ENCODE data around the gene XYLT1. TPM values are rescaled to one million over a fixed set of nuclear protein-coding genes. Genes with fewer than 3 reads are reported as not detected.
A peak's percentile ranks its signal among the peaks of the same experiment; 100 is the strongest.

XYLT1 gene
- total RNA-seq, 1 donor from 2014 or later = 14.7 TPM

DNA sequence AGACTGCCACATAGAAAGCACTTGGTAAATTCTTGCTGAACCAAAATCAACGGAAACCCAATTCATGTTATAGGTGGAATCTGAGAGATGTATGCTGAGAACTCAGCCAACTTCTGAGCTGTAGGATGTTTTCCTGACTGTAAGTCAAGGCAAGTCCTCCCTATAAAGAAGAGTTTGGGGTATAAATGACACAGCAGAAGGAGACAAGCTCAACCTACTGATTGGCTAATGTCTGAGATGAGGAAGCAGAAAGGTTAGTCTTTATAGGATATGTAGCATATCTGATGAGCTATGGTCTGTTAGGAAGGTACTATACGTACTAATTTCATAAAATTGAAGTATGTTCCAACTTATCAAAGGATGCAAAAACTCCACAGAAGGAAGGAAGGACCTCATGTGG is 99.5 kb downstream of the XYLT1 start:
- DNase-seq = no peak

DNA sequence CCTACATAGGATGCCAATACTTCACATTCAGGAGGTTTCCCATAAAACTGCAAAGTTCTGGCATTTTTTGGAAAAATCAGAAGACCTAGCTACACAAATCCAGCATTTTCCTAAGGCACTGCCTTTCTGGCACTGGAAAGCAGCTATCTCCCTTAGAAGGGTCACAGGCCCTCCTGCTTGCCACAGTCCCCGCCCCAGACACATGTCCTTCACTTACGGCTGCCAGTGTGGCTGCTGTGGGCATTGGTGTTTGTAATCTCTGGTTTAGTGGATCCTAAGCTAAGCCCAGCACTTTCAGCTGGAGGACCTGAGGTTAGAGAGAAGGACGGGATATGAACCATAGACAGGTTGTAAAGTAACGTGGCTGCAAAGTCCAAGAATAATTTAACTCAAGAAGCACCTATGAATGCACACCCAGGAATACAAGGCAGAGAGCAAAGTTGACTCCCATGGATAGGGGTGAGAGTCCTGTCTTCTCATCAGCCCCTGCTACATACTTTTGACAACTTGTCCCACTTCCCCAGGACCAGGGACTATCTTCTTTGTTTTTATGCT is 100.0 kb downstream of the XYLT1 start:
- no peak for DNase-seq

DNA sequence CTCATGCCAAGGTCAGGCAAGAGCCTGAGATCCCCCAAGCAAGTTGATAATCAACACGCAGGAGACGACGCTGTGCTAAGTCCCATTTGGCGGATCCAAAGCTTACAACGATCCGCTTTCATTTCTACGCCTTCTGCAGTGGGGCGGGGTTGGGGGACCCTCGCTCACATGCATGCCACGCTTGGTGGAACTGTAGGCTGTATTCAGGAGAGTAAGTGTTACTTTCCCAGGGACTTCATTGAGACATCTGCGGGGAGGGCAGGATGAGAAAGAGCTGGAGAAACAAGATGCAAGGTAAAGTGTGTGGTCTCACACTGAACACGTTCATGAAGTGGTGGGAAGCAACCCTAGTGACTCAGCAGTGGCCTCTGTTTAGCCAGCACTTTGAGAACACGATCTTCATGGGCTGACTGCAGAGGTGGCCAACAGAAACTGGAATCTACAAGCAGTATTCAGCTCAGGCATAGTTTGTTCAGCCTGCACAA is 100.5 kb downstream of the XYLT1 start:
- no peak for DNase-seq

DNA sequence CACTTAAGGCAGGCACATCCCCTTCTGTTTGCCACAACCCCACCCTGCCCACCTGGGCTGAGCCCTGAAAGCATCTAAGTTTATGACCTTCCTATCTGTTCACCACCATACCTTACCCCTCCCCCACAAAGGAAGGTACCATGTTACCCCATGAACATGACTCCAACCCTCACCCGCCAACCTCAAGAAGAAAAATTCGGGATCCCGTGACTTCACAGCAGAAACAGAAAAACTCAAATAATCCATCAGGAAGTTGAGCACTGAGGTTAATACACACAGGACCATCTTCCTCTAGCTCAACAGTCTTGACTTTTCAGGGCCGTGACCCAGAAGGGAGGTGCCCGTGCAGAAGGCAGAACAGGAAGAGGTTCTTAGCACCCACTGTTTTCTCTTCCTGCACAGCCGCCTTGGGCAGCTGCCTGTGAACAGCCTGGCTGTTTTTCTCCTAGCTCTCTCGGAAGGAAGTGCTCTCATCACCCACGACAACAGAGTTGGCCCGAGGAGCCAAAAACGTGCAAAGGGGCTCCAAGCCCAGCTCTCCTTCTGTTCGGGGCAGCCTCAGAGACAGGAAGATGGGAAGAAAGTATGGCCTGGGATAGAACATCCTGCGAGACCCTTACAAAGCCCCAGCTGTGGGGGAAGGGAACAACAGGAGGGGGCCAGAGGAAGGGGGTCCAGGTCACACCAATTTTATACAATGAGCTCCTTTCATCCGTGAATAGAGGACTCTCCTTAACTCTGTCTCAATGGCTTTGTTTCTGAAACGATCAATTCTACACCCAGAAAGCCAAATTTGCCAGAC is 101.1 kb downstream of the XYLT1 start:
- no peak for DNase-seq

DNA sequence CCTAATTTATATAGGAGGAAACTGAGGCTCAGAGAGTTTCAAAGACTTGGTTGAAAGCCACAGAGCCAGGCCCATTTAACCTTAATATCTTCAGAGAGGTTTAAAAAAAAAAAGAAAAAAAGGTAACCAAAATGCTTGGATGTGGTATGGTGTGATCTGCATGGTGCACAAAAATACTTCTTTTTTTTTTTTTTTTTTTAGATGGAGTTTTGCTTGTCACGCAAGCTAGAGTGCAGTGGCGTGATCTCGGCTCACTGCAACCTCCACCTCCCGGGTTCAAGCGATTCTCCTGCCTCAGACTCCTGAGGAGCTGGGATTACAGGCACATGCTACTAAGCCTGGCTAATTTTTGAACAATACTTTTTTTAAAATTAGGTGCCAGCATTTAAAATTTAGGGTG is 101.8 kb downstream of the XYLT1 start:
- DNase-seq = no peak

DNA sequence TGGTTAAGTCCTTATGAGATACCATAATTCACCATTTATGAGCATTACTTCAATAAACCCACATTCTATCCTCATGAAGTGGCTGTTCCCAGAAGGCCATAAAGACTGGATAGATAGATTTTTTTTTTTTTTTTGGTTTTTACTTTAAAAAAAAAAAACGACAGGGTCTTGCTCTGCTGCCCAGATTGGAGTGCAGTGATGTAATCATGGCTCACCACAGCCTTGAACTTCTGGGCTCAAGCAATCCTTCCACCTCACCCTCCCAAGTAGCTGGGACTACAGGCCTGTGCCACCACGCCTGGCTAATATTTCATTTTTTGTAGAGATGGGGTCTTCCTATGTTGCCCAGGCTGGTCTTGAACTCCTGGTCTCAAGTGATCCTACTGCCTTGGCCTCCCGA is 102.3 kb downstream of the XYLT1 start:
- DNase-seq = no peak

DNA sequence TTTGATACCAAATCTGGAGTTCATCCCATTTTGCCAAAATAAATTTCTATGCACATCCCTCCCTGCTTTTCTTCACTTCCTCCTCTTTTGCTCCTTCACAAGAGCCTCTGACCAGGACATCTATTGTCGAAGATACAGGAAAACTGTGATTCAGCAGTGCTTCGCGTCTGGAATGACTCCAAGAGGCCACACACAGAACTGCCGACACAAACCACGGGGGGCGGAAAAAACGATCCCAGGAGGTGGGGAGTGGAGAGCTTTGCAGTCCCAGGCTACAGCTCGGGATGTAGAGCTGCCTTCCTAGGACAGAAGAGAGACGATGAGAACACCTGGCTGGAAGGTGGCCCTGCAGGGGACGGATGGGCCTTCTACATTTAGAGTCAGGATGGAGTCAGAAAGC is 102.8 kb downstream of the XYLT1 start:
- no peak for DNase-seq

DNA sequence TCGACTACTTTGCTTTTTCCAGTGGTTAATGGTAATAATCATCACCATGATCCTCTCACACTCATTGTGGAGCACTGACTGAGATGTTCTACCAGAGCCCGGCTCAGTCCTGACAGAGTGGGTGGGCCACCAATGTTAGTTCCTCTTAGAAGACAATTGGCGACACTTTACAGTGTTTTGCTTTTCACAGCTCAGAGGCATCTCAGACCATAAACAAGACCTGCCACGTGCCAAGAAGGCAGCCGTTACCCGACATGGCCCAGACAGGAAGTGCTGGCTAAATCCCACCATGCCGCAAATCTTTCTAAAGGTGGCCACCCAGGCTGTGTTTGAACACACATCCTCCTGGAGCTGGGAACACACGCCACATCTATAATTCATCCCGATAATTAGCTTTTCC is 103.7 kb downstream of the XYLT1 start:
- DNase-seq = no peak

DNA sequence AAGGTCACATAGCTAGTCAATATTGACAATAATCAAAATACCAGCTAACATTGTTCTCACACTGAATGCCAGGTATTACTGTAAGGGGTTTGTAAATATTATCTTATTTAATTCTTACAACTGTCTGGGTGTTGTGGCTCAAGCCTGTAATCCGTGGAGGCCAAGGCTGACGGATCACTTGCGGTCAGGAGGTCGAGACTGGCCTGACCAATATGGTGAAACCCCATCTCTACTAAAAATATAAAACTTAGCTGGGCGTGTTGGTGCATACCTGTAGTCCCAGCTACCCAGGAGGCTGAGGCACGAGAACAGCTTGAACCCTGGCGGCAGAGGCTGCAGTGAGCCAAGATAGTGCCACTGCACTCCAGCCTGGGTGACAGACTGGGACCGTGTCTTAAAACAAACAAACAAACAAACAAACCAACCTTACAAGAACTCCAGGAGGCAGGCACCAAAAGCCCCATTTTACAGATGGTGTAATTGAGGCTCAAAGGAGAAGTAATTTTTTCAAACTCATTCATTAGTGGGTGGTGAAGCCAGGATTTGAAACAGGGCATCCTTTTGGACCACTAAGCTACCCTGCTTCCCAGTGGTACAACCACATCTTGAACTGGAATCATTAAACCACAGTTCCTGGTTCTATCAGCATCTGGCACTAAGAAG is 104.3 kb downstream of the XYLT1 start:
- DNase-seq = no peak

DNA sequence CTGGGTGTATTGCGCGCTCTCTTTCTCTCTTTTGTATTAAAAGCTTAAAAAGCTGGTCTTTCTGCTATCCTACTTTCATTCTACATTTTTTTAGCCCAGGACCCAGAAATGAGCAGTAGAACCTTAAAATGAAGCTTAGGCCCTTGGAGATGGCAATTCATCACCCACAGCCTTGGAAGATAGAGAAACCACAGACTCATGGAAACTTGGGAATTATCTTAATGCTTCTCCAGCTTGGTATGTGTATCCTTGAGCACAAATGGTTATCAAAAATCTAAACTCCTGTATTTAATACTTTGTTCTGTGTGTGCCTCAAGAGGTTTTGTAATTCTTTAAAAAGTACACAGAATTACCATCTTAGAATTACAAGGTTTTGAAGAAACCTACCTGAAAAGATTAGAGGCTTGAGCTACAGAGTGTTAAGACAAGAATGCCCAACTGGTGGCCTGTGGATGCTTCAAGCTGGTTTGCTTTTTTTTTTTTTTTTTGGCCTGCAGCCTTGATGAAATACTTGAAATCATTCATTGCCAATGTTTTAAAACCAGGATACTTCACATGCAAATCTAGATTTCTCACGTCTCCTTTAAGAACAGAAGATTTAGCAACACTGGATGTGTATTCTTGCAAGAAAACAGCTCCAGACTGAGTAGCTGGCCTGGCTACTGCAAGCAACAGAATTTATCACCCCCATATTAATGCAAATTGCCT is 105.0 kb downstream of the XYLT1 start:
- DNase-seq = no peak

DNA sequence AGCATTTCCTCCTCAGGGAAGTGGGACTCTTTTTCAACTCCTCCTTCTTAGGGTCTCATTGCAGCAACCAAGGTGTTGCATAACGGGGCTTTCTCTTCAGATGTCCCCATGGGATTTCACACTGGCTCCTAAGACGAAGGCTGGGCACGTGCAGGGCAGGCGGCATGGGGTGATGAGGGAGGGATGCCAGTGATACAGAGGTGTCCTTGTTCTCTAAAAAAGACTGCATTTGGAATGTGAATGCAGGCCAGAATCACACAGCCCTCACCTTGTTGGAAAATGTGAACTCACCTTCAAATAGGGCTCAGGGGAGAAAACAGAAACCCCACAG is 105.6 kb downstream of the XYLT1 start:
- DNase-seq = no peak

DNA sequence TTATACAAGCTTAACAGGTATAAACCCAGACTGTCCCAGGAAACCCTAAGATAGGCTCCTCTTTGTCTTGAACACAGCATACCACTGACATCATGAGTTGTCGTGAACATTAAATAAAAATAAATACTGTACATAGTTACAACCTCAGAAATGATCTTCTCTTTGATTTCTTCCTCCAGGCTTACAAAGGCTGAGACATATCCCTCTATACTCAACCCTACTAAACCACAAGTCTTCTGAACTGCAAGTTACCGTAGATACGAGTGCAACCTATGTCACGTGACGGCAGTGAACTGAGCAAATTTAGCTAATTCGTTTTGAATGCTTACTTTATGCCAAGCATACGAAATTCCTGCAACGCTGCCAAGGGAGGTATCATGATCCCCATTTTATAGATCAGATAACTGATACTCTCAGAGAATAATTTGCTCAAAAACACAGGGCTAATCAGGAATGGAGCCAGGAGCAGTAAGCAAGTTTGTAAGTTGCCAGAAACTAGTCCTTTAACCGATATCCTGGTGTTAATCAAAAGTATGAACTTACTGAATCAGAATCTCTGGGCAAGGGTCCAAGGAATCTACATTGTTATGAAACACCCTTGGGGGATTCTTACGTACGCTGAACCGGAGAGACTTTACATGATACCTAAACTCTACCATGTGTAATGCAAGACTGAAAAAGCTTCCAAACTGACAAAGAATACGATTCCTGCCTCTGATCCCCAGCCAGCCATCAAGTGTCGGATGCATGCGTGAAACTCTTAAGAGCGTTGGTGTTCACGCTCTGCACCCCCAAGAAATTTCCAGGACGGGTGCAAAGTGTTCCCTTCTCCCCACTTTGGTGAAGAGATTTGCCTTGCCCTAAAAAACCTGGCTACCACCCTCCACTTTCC is 106.2 kb downstream of the XYLT1 start:
- peak; percentile 78 for DNase-seq

DNA sequence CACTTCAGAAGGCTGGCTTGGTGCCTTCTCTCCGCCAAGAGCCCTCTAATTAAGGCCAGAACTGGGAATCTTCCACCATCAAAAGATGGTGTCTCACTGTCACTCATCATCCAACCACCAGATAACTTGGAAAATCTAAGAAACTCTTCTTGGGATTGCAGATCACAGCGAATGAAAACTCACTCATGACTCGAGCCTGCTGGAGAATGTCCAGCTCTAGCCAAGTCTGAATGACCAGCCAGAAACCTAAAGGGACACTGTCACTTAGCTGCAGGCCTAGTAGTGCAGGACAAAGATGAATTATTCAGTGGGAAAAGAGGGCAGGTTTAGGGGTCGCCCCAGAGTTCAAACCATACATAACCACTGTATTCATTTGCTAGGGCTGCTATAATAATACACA is 107.8 kb downstream of the XYLT1 start:
- DNase-seq = no peak

DNA sequence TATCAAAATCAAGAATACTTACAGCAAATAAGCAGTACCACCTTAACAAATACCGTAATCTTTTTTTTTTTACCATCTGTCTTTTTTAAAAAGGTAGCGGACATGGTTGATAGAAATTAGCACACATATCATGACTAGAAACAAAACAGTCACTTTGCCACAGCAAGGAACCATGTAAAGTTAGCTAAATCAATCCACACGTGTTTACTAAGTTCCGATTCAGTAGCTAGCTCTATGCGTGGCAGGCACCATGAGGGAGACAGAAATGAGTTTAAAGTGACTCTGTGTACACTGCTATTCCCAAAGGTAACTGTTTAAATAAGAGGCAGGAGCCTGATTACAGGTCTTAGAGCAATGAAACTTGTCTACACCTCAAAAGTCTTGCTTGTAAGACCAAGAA is 108.6 kb downstream of the XYLT1 start:
- no peak for DNase-seq

DNA sequence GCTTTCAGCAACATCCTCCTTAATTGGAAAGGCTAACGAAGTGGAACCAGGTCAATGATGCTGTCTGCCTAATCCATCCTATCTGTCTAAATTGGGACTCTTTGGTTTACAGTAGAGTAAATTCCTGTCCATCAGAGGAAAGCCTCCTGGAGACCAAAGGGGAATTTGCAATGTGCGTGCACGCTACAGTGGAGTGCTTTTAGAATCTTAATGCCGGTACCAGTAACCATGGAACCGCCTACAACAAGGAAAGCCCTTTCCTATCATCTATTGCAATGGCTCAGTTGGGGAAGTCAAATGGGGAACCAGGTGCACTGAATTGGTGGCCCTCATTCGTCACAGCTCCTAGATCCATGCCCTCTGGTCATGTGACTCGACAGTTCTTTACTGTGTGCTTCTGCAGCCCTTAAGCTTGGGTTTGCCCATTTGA is 110.1 kb downstream of the XYLT1 start:
- DNase-seq = no peak

DNA sequence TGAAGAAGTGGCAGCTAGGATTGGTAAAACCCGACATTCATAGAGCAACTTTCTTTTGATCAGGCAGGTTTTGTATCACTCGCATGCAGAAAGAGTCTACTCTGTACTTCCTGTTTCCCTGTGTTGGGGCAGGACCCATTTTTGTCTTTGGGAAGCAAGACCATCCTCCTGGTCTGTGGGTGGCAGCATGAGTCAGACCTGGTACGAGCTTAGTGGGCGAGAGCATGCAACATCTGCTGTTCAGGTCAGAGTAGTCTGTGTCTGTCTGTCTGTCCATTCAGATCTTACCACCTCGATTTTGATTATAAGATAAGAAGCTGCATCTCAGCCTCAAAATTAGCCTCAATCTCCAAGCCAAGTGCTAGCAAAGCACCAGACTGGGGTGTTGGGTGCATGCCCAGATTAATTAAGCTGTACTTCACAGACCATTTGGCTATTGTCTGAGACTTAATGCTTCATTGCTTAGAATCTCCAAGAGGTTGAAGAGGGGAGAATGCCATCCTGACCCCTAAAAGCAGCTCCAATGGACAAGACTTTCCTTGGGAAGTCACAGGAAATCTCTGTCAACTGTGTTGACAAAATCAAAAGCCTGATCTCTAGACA is 110.9 kb downstream of the XYLT1 start:
- no peak for DNase-seq

DNA sequence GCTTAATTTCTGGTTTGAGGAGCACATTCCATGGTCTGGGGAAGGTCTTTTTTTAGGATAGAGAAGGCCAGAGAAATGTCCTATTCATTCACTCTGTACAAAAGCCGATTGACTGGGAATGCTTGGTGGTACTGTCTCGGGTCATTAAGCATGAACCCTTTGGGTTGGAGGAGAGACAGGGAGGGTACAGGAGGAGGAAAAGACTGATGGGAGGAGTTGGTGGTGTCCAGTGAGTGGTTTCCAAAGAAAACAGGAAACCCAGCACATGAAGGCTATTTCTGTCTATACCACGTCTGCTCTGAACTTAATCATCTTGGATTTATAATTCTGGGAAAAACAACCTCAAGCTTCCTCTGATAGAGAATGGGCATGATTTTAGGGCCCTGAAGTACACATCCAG is 111.9 kb downstream of the XYLT1 start:
- no peak for DNase-seq

DNA sequence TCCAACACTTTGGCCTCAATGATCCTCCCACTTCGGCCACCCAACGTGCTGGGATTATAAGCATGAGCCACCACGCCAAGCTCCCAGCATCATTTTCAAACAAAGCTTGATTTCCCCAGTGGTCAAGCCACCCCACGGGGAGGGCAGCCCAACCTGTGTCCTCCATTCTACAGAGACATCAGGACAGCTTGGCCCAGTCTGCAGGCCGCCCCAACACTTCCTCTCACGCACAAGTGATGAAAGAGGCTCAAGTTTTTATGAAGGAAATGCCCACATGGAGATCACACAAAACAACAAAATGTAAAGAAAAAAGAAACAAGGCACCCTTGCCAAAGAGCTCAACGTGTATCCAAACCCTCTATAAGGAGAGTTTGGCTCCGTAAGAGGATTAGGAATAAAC is 112.4 kb downstream of the XYLT1 start:
- no peak for DNase-seq

DNA sequence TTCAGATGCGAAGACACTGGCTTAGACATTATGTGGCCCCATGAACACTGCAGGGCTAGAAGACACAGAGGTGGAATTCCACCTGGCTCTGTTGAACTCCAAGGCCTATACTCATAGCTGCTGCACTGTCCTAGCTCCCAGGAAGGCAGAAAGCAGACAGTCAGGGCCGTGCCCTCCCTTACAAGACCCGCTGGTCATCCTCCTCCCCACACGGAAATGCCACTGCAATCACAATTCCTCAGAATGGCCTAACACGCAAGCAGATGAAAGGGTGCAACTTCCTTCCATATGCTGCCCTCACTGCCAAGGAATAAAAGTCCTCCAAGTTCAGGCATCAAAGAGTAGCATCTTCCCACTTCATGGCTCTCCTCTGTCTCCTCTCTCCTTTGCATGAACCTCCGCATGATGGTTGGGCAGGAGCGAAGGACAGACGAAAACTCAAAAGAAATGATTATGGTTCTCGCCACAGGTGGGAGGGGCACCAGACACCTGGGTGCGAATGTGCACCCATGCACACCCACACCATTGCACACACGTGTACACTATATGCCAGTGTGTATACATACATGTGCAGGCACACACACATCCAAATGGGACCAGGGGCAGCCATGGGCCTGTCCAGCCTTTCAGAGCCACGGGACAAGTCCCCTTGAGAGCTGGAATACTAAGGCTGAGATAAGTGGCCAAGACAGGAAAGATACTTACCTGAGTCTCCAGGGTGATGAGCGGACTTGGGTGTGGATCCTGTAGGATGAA is 113.3 kb downstream of the XYLT1 start:
- no peak for DNase-seq

DNA sequence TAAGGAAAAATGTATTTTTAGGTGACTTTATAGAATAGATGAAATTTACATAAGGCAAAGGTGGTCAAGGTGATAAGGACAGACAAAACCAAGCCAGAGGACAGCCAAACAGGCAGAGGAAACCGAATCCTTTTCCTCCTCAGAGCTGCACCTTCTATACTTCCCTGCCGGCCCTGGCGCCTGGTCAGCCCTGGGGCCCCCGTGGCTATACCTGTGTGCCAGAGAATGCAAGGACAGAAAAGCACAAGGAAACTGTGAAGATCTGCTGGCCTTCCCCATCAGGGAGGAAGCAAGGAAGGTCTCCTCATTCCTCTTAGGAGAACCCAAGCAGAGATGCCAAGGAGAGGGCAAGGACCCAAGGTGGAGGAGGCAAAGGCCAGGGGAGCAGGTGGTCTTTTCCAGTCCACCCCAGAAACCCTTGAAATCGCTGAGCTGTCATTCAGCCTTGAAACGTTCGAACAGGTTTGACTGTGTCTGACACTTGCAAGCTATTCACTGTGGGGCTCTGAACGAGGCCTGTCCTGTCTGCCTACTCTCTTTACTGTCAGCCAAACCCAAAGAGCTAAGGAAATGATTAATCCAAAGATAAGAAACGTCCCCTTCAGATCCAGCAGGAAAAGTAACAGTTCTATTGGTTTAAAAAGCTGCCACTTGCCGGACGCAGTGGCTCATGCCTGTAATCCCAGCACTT is 114.4 kb downstream of the XYLT1 start:
- DNase-seq = no peak
